ENCODE data around the gene CHAF1B. TPM values are rescaled to one million over a fixed set of nuclear protein-coding genes. Genes with fewer than 3 reads are reported as not detected.

The CHAF1B gene
- polyA plus RNA-seq, 1 of the 3 experiments (the other 2 are of a cell fraction) = 6.8 TPM

DNA sequence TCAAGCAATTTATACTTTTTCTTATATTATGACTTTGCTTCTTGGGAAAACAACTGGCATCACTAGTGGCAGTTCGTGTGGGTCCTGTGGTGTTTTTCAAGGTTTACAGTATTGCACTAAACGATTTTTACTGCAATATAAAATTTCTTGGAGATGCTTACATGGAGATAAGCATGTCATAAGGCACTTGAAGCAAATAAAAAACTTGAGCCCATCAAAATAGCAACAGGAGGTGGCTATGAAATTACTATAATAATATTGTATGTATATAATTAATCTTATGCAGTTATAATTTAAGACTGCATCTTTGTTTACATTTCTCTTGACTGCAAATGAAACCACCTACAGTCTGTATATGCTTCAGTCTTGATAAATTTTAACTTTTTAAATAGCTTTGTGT, 29.3 kb upstream of the CHAF1B start:
- Histone ChIP-seq H3K4me3 (ENCODE audit: low read depth in 2 of 2, low read length in 1 of 2) (no peak overlapping the region), H3K27ac (ENCODE audit: low read depth in 2 of 2, low read length in 1 of 2) (no peak overlapping the region), H3K9me2 (no peaks in the 10 kb centered on the region), H3K9me3 (no peaks in the 10 kb centered on the region), H2AFZ (ENCODE audit: low read depth) (no peak overlapping the region), H3K9ac (no peak overlapping the region), H3K4me2 (no peak overlapping the region), H3F3A (replicated peaks; ENCODE audit: insufficient read depth) (peaks cover 3% of the 10 kb centered on the region), H3K79me2 (ENCODE audit: insufficient read depth) (peaks cover 32% of the 10 kb centered on the region), H3K36me3 (replicated peaks in 1 of 2; ENCODE audit: control insufficient read depth in 1 of 2, insufficient read depth in 2 of 2, low read length in 1 of 2) (peaks cover 45 to 75% of the 10 kb centered on the region in 2 experiments), H3K27me3 (ENCODE audit: insufficient read depth) (no peaks in the 10 kb centered on the region), H3K4me1 (ENCODE audit: control insufficient read depth in 1 of 2, insufficient read depth in 2 of 2, low read depth in 1 of 2, low read length in 1 of 2) (no peaks in the 10 kb centered on the region), H4K20me1 (ENCODE audit: insufficient read depth) (no peaks in the 10 kb centered on the region)
- TF ChIP-seq RFX5 (IDR thresholded peaks at IDR 0.05; ENCODE audit: low read length) = no peak
- no peak for TF ChIP-seq JUND (IDR thresholded peaks at IDR 0.05)
- TF ChIP-seq, protein P1, sequence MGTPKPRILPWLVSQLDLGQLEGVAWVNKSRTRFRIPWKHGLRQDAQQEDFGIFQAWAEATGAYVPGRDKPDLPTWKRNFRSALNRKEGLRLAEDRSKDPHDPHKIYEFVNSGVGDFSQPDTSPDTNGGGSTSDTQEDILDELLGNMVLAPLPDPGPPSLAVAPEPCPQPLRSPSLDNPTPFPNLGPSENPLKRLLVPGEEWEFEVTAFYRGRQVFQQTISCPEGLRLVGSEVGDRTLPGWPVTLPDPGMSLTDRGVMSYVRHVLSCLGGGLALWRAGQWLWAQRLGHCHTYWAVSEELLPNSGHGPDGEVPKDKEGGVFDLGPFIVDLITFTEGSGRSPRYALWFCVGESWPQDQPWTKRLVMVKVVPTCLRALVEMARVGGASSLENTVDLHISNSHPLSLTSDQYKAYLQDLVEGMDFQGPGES (IDR thresholded peaks at IDR 0.05; ENCODE audit: low read depth, low read length) = no peak
- no peak for TF ChIP-seq MEF2A (IDR thresholded peaks at IDR 0.05; ENCODE audit: borderline replicate concordance, low read depth)
- no peak for TF ChIP-seq GATA2 (CRISPR knock-in tag; IDR thresholded peaks at IDR 0.05)
- TF ChIP-seq, protein P2, sequence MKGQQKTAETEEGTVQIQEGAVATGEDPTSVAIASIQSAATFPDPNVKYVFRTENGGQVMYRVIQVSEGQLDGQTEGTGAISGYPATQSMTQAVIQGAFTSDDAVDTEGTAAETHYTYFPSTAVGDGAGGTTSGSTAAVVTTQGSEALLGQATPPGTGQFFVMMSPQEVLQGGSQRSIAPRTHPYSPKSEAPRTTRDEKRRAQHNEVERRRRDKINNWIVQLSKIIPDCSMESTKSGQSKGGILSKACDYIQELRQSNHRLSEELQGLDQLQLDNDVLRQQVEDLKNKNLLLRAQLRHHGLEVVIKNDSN (IDR thresholded peaks at IDR 0.05; ENCODE audit: borderline replicate concordance, low read depth) = no peak
- no peak for TF ChIP-seq NFIC (IDR thresholded peaks at IDR 0.05; ENCODE audit: borderline replicate concordance)
- TF ChIP-seq, protein P3, sequence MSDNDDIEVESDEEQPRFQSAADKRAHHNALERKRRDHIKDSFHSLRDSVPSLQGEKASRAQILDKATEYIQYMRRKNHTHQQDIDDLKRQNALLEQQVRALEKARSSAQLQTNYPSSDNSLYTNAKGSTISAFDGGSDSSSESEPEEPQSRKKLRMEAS (IDR thresholded peaks at IDR 0.05; ENCODE audit: low read depth) = no peak
- WGBS (ENCODE audit: low lambda C conversion rate) = 49% methylated on average over 2 of the region's 2 CpGs
- CTCF ChIA-PET = no interaction called here
- POLR2A ChIA-PET = no interaction called here
- no peak for DNase-seq

DNA sequence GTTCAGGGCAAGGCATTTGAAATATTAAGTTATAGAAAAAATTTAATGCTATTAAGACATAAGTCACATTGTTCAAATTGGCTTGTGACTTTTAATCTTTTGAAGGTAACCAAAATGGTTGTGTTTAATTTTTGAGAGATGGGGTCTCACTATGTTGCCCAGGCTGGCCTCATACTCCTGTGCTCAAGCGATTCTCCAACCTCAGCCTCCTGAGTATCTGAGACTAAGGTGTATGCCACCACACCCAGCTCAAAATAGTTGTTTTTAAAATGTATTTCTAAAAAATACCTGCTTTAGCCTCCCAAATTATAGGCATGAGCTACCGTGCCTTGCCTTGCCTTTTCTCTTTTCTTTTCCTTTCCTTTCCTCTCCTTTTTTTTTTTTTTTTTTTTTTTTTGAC, 26.0 kb upstream of the CHAF1B start:
- H3K27ac ChIP-seq (ENCODE audit: low read depth in 2 of 2, low read length in 1 of 2) = no peak overlapping the region
- no peak for DNase-seq
- no peak overlapping the region for H2AFZ ChIP-seq (ENCODE audit: low read depth)
- H4K20me1 ChIP-seq (ENCODE audit: insufficient read depth) = no peaks in the 10 kb centered on the region; the same call in 1 of the 2 replicates
- no peaks in the 10 kb centered on the region for H3K9me2 ChIP-seq
- H3K9ac ChIP-seq = no peak overlapping the region
- 96% methylated on average over 2 of the region's 2 CpGs for WGBS (ENCODE audit: low lambda C conversion rate)
- H3K4me2 ChIP-seq = no peak overlapping the region
- no peaks in the 10 kb centered on the region for H3K4me1 ChIP-seq (ENCODE audit: control insufficient read depth in 1 of 2, insufficient read depth in 2 of 2, low read depth in 1 of 2, low read length in 1 of 2)
- CTCF ChIA-PET = no interaction called here
- no peaks in the 10 kb centered on the region for H3K9me3 ChIP-seq
- peaks cover 43 to 80% of the 10 kb centered on the region in 2 experiments for H3K36me3 ChIP-seq (replicated peaks in 1 of 2; ENCODE audit: control insufficient read depth in 1 of 2, insufficient read depth in 2 of 2, low read length in 1 of 2)
- no peaks in the 10 kb centered on the region for H3K27me3 ChIP-seq (ENCODE audit: insufficient read depth)
- peaks cover 25% of the 10 kb centered on the region for H3K79me2 ChIP-seq (ENCODE audit: insufficient read depth)
- POLR2A ChIA-PET = no interaction called here
- H3F3A ChIP-seq (replicated peaks; ENCODE audit: insufficient read depth) = peaks cover 3% of the 10 kb centered on the region
- no peak overlapping the region for H3K4me3 ChIP-seq (ENCODE audit: low read depth in 2 of 2, low read length in 1 of 2)
- TF ChIP-seq, protein P4, sequence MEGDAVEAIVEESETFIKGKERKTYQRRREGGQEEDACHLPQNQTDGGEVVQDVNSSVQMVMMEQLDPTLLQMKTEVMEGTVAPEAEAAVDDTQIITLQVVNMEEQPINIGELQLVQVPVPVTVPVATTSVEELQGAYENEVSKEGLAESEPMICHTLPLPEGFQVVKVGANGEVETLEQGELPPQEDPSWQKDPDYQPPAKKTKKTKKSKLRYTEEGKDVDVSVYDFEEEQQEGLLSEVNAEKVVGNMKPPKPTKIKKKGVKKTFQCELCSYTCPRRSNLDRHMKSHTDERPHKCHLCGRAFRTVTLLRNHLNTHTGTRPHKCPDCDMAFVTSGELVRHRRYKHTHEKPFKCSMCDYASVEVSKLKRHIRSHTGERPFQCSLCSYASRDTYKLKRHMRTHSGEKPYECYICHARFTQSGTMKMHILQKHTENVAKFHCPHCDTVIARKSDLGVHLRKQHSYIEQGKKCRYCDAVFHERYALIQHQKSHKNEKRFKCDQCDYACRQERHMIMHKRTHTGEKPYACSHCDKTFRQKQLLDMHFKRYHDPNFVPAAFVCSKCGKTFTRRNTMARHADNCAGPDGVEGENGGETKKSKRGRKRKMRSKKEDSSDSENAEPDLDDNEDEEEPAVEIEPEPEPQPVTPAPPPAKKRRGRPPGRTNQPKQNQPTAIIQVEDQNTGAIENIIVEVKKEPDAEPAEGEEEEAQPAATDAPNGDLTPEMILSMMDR (IDR thresholded peaks at IDR 0.05) = no peak
- TF ChIP-seq GABPA (IDR thresholded peaks at IDR 0.05; ENCODE audit: low read depth) (no peak), RXRA (IDR thresholded peaks at IDR 0.05; ENCODE audit: borderline replicate concordance, low read depth) (no peak), TEAD4 (IDR thresholded peaks at IDR 0.05; ENCODE audit: borderline replicate concordance, insufficient read depth) (no peak), RFX5 (IDR thresholded peaks at IDR 0.05; ENCODE audit: low read length) (no peak), RAD21 (IDR thresholded peaks at IDR 0.05; ENCODE audit: low read length) (no peak), GATA2 (CRISPR knock-in tag; IDR thresholded peaks at IDR 0.05) (no peak), TAF1 (IDR thresholded peaks at IDR 0.05; ENCODE audit: borderline replicate concordance, low read depth, low read length) (no peak), MEF2A (IDR thresholded peaks at IDR 0.05; ENCODE audit: borderline replicate concordance, low read depth) (no peak), CHD2 (IDR thresholded peaks at IDR 0.05; ENCODE audit: low read length, partially characterized antibody) (no peak), SMC3 (IDR thresholded peaks at IDR 0.05; ENCODE audit: low read depth, low read length) (no peak)
- TF ChIP-seq, protein P5, sequence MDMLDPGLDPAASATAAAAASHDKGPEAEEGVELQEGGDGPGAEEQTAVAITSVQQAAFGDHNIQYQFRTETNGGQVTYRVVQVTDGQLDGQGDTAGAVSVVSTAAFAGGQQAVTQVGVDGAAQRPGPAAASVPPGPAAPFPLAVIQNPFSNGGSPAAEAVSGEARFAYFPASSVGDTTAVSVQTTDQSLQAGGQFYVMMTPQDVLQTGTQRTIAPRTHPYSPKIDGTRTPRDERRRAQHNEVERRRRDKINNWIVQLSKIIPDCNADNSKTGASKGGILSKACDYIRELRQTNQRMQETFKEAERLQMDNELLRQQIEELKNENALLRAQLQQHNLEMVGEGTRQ (IDR thresholded peaks at IDR 0.05; ENCODE audit: borderline replicate concordance, low read depth, low read length) = no peak
- TF ChIP-seq, protein P6, sequence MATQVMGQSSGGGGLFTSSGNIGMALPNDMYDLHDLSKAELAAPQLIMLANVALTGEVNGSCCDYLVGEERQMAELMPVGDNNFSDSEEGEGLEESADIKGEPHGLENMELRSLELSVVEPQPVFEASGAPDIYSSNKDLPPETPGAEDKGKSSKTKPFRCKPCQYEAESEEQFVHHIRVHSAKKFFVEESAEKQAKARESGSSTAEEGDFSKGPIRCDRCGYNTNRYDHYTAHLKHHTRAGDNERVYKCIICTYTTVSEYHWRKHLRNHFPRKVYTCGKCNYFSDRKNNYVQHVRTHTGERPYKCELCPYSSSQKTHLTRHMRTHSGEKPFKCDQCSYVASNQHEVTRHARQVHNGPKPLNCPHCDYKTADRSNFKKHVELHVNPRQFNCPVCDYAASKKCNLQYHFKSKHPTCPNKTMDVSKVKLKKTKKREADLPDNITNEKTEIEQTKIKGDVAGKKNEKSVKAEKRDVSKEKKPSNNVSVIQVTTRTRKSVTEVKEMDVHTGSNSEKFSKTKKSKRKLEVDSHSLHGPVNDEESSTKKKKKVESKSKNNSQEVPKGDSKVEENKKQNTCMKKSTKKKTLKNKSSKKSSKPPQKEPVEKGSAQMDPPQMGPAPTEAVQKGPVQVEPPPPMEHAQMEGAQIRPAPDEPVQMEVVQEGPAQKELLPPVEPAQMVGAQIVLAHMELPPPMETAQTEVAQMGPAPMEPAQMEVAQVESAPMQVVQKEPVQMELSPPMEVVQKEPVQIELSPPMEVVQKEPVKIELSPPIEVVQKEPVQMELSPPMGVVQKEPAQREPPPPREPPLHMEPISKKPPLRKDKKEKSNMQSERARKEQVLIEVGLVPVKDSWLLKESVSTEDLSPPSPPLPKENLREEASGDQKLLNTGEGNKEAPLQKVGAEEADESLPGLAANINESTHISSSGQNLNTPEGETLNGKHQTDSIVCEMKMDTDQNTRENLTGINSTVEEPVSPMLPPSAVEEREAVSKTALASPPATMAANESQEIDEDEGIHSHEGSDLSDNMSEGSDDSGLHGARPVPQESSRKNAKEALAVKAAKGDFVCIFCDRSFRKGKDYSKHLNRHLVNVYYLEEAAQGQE (IDR thresholded peaks at IDR 0.05; ENCODE audit: low read depth, low read length) = no peak
- TF ChIP-seq, protein P2 (IDR thresholded peaks at IDR 0.05; ENCODE audit: borderline replicate concordance, low read depth) = no peak

All from SK-N-SH (cell line).